ENCODE measurements around the gene UGT1A3.

The UGT1A3 gene

DNA sequence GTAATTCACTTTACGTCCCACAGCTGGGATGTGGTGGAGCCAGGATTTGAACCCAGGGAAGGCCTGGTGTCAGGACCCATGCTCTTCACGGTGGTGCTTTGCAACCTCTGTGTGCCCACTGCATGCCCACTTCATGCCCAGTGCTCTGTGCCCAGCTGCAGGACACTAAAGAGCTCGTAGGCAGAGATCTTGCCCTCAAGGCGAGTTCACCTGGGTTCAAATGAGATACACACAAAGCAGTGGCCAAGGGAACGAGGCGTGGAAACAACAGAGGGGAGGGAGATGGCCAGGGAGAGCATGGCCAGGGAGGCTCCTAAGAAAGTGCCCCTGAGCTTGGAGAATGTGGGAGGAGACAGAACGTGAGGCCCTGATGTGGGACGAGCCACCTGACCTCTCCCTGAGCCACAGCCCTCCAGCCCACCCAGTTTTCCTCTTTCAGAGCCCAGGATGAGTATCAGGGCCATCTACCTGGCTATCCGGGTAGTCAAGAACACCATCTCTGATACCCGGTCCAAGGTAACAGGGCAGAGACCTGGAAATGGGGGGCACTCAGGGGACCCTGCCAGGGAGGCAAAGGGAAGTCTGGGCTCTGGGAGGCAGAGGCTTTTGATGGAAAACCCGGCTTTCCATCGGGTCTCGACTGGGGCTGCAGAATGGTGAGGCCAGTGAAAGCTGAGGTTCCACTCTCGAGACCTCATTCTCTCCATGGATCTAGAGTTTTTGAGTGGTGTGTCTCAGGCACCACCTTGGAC is 69.7 kb downstream of the UGT1A3 start:
- TF ChIP-seq, protein P1, sequence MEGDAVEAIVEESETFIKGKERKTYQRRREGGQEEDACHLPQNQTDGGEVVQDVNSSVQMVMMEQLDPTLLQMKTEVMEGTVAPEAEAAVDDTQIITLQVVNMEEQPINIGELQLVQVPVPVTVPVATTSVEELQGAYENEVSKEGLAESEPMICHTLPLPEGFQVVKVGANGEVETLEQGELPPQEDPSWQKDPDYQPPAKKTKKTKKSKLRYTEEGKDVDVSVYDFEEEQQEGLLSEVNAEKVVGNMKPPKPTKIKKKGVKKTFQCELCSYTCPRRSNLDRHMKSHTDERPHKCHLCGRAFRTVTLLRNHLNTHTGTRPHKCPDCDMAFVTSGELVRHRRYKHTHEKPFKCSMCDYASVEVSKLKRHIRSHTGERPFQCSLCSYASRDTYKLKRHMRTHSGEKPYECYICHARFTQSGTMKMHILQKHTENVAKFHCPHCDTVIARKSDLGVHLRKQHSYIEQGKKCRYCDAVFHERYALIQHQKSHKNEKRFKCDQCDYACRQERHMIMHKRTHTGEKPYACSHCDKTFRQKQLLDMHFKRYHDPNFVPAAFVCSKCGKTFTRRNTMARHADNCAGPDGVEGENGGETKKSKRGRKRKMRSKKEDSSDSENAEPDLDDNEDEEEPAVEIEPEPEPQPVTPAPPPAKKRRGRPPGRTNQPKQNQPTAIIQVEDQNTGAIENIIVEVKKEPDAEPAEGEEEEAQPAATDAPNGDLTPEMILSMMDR (IDR thresholded peaks at IDR 0.05; ENCODE audit: insufficient read depth, missing control alignments) = no peak
- FAIRE-seq = no peak
- no peak for DNase-seq (ENCODE audit: insufficient read length, low spot score)

DNA sequence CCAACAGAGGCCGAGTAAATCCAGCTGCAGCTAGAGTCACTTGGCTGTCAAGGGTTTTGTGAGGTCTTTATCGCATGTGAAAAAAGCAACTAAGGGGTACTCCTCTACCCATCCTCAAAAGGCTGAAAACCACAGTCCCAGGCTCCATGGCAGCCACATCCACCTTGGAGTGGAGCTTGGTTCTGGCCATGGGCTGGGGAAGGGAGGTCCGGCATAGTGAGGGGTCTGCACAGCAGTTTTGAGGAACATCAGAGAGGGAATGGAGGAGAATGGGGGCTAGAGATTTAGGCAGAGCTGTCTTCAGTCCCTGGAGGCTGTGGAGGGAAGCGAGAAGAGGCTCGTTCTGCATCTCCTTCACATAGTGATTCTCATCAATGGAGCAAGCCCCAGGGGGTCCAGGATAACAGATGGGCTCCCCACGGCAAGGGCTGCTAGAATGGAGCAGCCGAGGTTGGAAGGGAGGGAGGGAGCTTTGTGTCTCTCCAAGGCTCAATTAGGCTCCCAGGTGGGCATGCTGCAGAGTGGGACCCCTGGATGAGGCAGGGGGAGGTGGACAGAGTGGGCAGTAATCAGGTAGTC is 70.3 kb downstream of the UGT1A3 start:
- FAIRE-seq = no peak
- TF ChIP-seq, protein P1 (IDR thresholded peaks at IDR 0.05; ENCODE audit: insufficient read depth, missing control alignments) = no peak
- DNase-seq (ENCODE audit: insufficient read length, low spot score) = no peak

DNA sequence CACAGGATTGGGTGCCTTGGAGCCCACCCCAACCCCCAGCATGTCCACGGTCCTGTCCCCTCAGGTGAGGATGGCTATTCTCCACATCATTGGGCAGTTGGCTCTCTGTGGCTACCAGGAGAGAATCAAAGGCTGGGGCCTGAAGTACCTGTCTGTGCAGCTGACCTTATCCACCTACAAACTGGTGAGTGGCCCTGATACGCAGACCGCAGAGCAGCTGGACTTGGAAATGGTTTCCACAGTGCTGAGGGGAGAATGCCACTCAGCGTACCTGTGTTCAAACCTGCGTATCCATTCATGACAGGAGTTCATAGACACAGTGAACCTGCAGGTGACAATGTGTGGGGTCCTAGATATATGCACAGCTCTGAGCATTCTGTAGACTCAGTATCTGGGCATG is 70.9 kb downstream of the UGT1A3 start:
- DNase-seq (ENCODE audit: insufficient read length, low spot score) = no peak
- no peak for FAIRE-seq
- TF ChIP-seq, protein P1 (IDR thresholded peaks at IDR 0.05; ENCODE audit: insufficient read depth, missing control alignments) = no peak

DNA sequence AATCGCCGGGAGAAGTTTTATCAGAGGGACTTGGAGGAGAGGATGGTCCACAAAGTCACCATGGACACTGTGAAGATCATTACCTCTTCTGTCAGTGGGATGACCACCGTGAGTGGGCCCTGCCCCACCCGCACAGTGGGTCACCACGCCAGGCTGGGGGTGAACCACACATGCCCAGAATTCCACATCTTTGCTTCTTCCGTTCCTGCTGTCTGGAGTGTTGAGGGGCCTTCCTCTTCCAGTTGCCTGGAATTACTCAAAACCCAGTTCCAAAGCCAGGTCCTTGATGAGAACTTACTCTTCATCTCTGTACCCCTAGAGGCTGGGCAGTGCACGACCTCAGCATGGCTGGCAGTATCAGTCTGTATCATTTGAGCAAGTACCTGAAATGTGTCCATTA is 71.4 kb downstream of the UGT1A3 start:
- no peak for FAIRE-seq

DNA sequence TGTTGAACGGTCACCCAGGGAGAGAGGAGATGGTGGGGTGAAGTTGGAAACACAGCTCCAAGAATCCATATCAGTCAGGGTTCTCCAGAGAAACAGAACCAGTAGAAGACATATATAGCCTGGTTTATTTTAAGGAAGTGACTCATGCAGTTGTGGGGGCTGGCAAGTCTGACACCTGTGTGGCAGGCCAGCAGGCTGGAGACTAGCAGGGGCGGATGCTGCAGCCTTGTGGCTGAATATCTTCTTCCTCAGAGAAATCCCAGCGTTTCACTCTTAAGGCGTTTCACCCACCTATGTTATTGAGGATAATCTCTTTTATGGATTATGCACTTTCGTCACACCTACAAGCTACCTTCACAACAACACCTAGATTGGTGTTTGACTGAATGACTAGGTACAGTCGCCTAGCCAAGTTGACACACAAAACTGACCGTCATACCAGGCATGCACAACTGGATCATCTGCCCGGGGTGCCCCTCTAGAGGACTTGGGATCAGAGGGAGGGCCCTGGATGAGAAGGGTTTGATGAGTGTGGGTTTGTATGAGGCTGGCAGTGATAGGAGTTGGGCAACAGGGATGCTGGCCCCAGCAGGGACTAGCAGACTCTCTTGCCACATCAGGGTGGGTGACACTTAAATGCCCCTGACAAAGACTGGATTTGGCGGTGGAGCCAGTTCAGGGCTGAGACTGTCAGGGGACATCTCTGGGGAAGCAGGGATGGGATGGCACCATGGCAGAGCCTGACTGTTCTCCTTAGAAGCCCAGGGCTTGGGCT is 72.7 kb downstream of the UGT1A3 start:
- FAIRE-seq (no peak), DNase-seq (ENCODE audit: insufficient read length, low spot score) (no peak)

More for the DNA sequence above, 71.4 kb downstream of the UGT1A3 start:
- TF ChIP-seq, protein P1 (IDR thresholded peaks at IDR 0.05; ENCODE audit: insufficient read depth, missing control alignments) = no peak
- no peak for DNase-seq (ENCODE audit: insufficient read length, low spot score)

DNA sequence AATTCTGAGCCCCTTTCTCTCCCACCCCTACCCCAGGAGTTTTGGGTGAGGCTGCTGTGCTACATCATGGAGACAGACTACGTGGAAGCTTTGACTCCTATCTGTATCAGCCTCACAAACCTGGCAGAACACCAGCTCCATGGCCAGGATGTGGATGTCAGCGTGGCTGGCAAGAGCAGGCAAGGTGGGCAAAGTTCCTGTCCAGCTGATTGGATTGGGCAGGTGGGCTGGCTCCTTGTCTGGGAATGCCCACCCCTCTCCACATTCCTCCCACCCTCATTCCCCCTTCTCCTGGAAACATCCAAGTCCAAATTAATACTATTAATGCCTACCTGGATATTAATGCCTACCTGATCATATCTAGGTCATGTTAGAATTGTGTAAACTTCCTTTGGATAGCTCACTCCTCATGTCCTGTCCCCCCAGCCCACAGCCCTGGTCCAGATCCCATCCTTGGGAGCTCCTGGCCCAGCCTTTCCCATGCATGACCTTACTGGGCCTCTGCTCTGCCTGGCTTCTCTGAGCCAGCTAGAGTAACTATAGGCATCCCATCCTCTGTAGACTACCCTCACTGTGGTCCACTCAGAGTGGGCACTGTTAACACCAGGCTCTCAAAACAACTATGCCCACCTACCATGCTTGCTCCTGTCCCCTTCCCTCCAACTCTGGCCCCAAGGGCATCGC is 73.4 kb downstream of the UGT1A3 start:
- TF ChIP-seq, protein P1 (IDR thresholded peaks at IDR 0.05; ENCODE audit: insufficient read depth, missing control alignments) = no peak
- DNase-seq (ENCODE audit: insufficient read length, low spot score) = no peak

More for the DNA sequence above, 72.7 kb downstream of the UGT1A3 start:
- TF ChIP-seq, protein P1 (IDR thresholded peaks at IDR 0.05; ENCODE audit: insufficient read depth, missing control alignments) = no peak

More for the DNA sequence above, 73.4 kb downstream of the UGT1A3 start:
- FAIRE-seq = no peak
